Caco-2 (cell line): ENCODE measurements around the gene ABCA4. TPM values are rescaled to one million over a fixed set of nuclear protein-coding genes. Genes with fewer than 3 reads are reported as not detected.
"Not testable (repeated sequence)": the region's sequence is repeated elsewhere in the genome, so short reads cannot be mapped to it uniquely, and the experiment has no call there.

Experiments used
- BruUV-seq: library from RNA; stranded (reverse); fragments of 400-500 nt; replicated peaks from 2 replicates; lab custom pipeline; 2021; lab: Mats Ljungman, UMichigan
- CTCF ChIA-PET: fragments of 300-600 bp; sonication (Branson Sonifier 250); formaldehyde crosslinking; loops from one replicate; lab custom pipeline; 2022; ENCODE audit warnings: antibody characterized with exemption; lab: Charles Lee
- POLR2A ChIA-PET: fragments of 300-600 bp; sonication (Branson Sonifier 250); formaldehyde crosslinking; loops from one replicate; lab custom pipeline; 2022; ENCODE audit warnings: antibody characterized with exemption; lab: Charles Lee
- DNase-seq, 2 experiments: peaks; one replicate each; pipeline versions ENCODE4 v3.0.0 to v3.0.0-alpha.2; 2020 to 2022
- H3K27me3 ChIP-seq: replicated peaks from 2 replicates; pipeline ENCODE4 v1.6.0; 2011; ENCODE audit warnings: low read length; ENCODE audit not compliant: control insufficient read depth, insufficient read depth
- H3K36me3 ChIP-seq: 2 replicates; pipeline ENCODE4 v1.5.1; 2011; ENCODE audit warnings: low read length; ENCODE audit not compliant: control insufficient read depth, insufficient read depth
- H3K4me1 ChIP-seq: fragments of 250-450 bp; sonication (Bioruptor Pico); 2 replicates; pipeline ENCODE4 v1.5.1; 2020; ENCODE audit warnings: mild to moderate bottlenecking
- H3K4me3 ChIP-seq: 2 replicates; pipeline ENCODE4 v1.5.1; 2011; ENCODE audit warnings: low read depth, mild to moderate bottlenecking, control low read depth, low read length
- H3K9me3 ChIP-seq: fragments of 250-450 bp; sonication (Bioruptor Pico); 2 replicates; pipeline ENCODE4 v1.5.1; 2020; ENCODE audit warnings: mild to moderate bottlenecking, moderate library complexity
- H3K27ac Mint-ChIP-seq: one replicate; pipeline ENCODE4 v1.8.0; 2022; ENCODE audit warnings: mixed read lengths; ENCODE audit not compliant: unreplicated experiment
- H3K27me3 Mint-ChIP-seq: one replicate; pipeline ENCODE4 v1.8.0; 2022; ENCODE audit warnings: mixed read lengths; ENCODE audit not compliant: insufficient read depth, unreplicated experiment
- H3K36me3 Mint-ChIP-seq: one replicate; pipeline ENCODE4 v1.8.0; 2022; ENCODE audit warnings: mild to moderate bottlenecking, mixed read lengths; ENCODE audit not compliant: insufficient read depth, unreplicated experiment
- H3K4me1 Mint-ChIP-seq: one replicate; pipeline ENCODE4 v1.8.0; 2022; ENCODE audit warnings: low read depth, mixed read lengths; ENCODE audit not compliant: unreplicated experiment
- H3K4me3 Mint-ChIP-seq: one replicate; pipeline ENCODE4 v1.8.0; 2022; ENCODE audit warnings: mild to moderate bottlenecking, moderate library complexity, mixed read lengths; ENCODE audit not compliant: unreplicated experiment
- H3K9me3 Mint-ChIP-seq: one replicate; pipeline ENCODE4 v1.8.0; 2022; ENCODE audit warnings: mixed read lengths; ENCODE audit not compliant: unreplicated experiment
- intact Hi-C: fragments of 100-400 bp; cut with micrococcal nuclease; formaldehyde crosslinking; loops from one replicate; pipeline ENCODE4 v1.10.0; 2022; ENCODE audit not compliant: unreplicated experiment
- total RNA-seq: library from RNA; stranded (reverse); gene quantifications from 2 replicates; pipeline ENCODE4 v1.2.3, GENCODE V29; 2022
- TF ChIP-seq, protein P1 (sequence below), 2 experiments: fragments of 200-600 bp in 1 of 2; IDR thresholded peaks; 1 replicate in 1 of 2; 2 replicates in 1 of 2; pipeline versions ENCODE4 v1.5.1 to v1.8.0; 2011 to 2022; ENCODE audit warnings: antibody characterized with exemption in 1 of 2, control low read depth in 1 of 2, inconsistent platforms in 1 of 2, low read depth in 1 of 2, low read length in 1 of 2, mild to moderate bottlenecking in 1 of 2, moderate library complexity in 1 of 2; ENCODE audit not compliant: insufficient read depth in 1 of 2, severe bottlenecking in 1 of 2, unreplicated experiment in 1 of 2

ABCA4 gene
- total RNA-seq, 1 experiment from 2014 or later: 1.8 TPM

DNA sequence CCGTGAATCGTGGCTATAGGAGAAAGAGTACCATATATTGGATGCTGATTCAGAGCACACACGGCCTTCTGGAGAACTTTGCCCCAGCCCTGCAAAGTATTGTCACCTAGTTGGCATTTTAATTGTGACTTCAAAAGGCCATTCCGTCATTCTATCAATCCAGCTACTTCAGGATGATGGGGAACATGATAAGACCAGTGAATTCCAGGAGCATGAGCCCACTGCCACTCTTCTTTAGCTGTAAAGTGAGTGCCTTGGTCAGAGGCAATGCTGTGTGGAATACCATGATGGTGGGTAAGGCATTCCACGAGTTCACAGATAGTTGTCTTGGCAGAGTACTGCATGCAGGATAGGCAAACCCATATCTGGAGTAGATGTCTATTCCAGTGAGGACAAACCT is 42.3 kb upstream of the ABCA4 start:
- CTCF ChIA-PET, H3K4me3 ChIP-seq, H3K27me3 Mint-ChIP-seq, BruUV-seq, H3K4me3 Mint-ChIP-seq, H3K27me3 ChIP-seq, H3K36me3 ChIP-seq, H3K4me1 Mint-ChIP-seq, H3K4me1 ChIP-seq, DNase-seq, H3K9me3 Mint-ChIP-seq, H3K9me3 ChIP-seq, POLR2A ChIA-PET: not testable (repeated sequence)
- peak overlapping the region; percentile 51 for H3K27ac Mint-ChIP-seq
- H3K36me3 Mint-ChIP-seq: peaks cover 45% of the 10 kb centered on the region
- intact Hi-C loops: loop anchor here (5.0 to 10.0 kb wide), 3 partner anchors 46 to 172 kb away; no protein-coding TSS in a partner anchor

DNA sequence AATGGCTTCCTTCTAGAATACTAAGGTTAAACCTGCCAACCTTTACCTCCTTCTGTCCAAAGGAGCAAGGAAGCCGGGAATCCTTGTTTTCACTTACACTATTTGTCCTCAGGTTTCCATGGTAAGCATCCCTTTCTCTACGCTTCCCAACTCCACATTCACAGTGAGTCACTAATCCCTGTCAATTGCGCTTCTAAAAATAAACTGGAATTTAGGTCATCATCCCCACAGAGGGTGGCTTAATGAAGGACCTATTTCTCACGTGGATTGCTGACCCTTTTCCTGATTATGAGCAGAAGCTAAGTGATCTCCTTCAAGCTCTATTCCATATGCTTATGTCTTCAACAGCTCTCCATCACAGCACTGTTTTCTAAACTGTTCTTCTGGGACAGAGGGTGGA is 39.9 kb upstream of the ABCA4 start:
- no TSS peak for BruUV-seq
- peaks cover 4% of the 10 kb centered on the region; the same call in 1 of the 2 replicates for H3K4me1 ChIP-seq
- H3K27me3 Mint-ChIP-seq: no peaks in the 10 kb centered on the region
- H3K9me3 Mint-ChIP-seq: peaks cover 9% of the 10 kb centered on the region
- peak overlapping the region; percentile 52 for H3K27ac Mint-ChIP-seq
- ChIA-PET POLR2A (no interaction called here), CTCF (no interaction called here)
- no peaks in the 10 kb centered on the region for H3K9me3 ChIP-seq
- intact Hi-C loops: loop anchor here (5.0 to 10.0 kb wide), 3 partner anchors 44 to 174 kb away; no protein-coding TSS in a partner anchor
- no peaks in the 10 kb centered on the region for H3K27me3 ChIP-seq
- H3K4me3 ChIP-seq: no peak overlapping the region
- DNase-seq: no peak
- H3K4me3 Mint-ChIP-seq: no peak overlapping the region
- H3K36me3 Mint-ChIP-seq: peaks cover 33% of the 10 kb centered on the region
- H3K36me3 ChIP-seq: no peaks in the 10 kb centered on the region
- H3K4me1 Mint-ChIP-seq: peaks cover 7% of the 10 kb centered on the region
- TF ChIP-seq, protein P1, sequence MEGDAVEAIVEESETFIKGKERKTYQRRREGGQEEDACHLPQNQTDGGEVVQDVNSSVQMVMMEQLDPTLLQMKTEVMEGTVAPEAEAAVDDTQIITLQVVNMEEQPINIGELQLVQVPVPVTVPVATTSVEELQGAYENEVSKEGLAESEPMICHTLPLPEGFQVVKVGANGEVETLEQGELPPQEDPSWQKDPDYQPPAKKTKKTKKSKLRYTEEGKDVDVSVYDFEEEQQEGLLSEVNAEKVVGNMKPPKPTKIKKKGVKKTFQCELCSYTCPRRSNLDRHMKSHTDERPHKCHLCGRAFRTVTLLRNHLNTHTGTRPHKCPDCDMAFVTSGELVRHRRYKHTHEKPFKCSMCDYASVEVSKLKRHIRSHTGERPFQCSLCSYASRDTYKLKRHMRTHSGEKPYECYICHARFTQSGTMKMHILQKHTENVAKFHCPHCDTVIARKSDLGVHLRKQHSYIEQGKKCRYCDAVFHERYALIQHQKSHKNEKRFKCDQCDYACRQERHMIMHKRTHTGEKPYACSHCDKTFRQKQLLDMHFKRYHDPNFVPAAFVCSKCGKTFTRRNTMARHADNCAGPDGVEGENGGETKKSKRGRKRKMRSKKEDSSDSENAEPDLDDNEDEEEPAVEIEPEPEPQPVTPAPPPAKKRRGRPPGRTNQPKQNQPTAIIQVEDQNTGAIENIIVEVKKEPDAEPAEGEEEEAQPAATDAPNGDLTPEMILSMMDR (IDR thresholded peaks at IDR 0.05; ENCODE audit: insufficient read depth in 1 of 2, low read depth in 1 of 2, low read length in 1 of 2, severe bottlenecking in 1 of 2, unreplicated experiment in 1 of 2): no peak

DNA sequence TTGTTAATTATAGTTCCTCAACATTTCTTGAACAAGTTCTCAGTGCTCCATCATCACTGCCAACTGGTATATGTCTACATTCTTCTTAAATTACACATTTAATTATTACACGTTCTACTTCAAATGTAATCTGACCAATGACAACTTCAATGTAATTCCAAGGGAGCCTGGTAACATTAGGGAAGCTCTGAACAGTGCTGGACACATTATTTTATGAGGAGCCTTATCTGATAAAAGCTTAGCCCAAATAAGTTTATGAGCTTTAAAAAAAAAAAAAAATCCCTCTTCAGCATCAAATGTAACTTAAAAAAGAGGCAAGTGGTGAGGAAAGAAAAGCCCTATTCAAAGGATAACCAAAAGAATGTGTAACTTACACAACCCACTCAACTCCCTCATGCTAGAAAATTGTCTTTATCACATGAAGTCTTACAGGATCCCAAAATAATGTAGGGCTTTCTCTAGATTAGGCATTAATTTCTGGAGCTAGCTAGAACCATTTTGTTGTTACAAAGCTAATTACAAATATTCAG is 35.2 kb upstream of the ABCA4 start:
- ChIA-PET CTCF (no interaction called here), POLR2A (no interaction called here)
- Mint-ChIP-seq H3K9me3 (no peaks in the 10 kb centered on the region), H3K27ac (no peak overlapping the region), H3K27me3 (no peaks in the 10 kb centered on the region), H3K4me3 (no peak overlapping the region), H3K4me1 (no peaks in the 10 kb centered on the region), H3K36me3 (no peaks in the 10 kb centered on the region)
- peaks cover 4% of the 10 kb centered on the region; the same call in 1 of the 2 replicates for H3K4me1 ChIP-seq
- intact Hi-C loops: no loop called here
- H3K27me3 ChIP-seq: no peaks in the 10 kb centered on the region
- H3K9me3 ChIP-seq: no peaks in the 10 kb centered on the region
- BruUV-seq: no TSS peak
- DNase-seq: no peak
- H3K36me3 ChIP-seq: no peaks in the 10 kb centered on the region
- H3K4me3 ChIP-seq: no peak overlapping the region
- TF ChIP-seq, protein P1 (IDR thresholded peaks at IDR 0.05; ENCODE audit: insufficient read depth in 1 of 2, low read depth in 1 of 2, low read length in 1 of 2, severe bottlenecking in 1 of 2, unreplicated experiment in 1 of 2): no peak
